HFFc6 (cell line): ENCODE measurements around the gene ARMC12. TPM values are rescaled to one million over a fixed set of nuclear protein-coding genes. Genes with fewer than 3 reads are reported as not detected.
"Not testable (repeated sequence)": the region's sequence is repeated elsewhere in the genome, so short reads cannot be mapped to it uniquely, and the experiment has no call there.

Experiments
- DNase-seq: peaks from one replicate; pipeline ENCODE4 v3.0.0-alpha.2; 2018
- H3K27ac Mint-ChIP-seq: 2 replicates; pipeline ENCODE4 v1.8.0; 2020; ENCODE audit warnings: mild to moderate bottlenecking, mixed read lengths
- H3K27me3 Mint-ChIP-seq: 2 replicates; pipeline ENCODE4 v1.8.0; 2021; ENCODE audit warnings: mild to moderate bottlenecking, moderate library complexity, mixed read lengths; ENCODE audit not compliant: insufficient read depth
- H3K36me3 Mint-ChIP-seq: 2 replicates; pipeline ENCODE4 v1.8.0; 2021; ENCODE audit warnings: low read depth, mixed read lengths
- H3K4me1 Mint-ChIP-seq: 2 replicates; pipeline ENCODE4 v1.8.0; 2020; ENCODE audit warnings: low read depth, mixed read lengths
- H3K4me3 Mint-ChIP-seq: 2 replicates; pipeline ENCODE4 v1.8.0; 2020; ENCODE audit warnings: mild to moderate bottlenecking, moderate library complexity, mixed read lengths
- H3K9me3 Mint-ChIP-seq: 2 replicates; pipeline ENCODE4 v1.8.0; 2020; ENCODE audit warnings: mild to moderate bottlenecking, mixed read lengths
- total RNA-seq, 6 experiments: library from RNA; stranded (reverse); fragmentation: NEBNext Ultra II Directional; extraction: Animal tissue kit (Norgen Biotek cat#: 25700); gene quantifications; 2 replicates in 1 of 6; 3 replicates in 5 of 6; pipeline ENCODE4 v1.2.3, GENCODE V29; 2021
- TF ChIP-seq, protein P1 (sequence below): fragments of 200-600 bp; sonication (generic); IDR thresholded peaks from 2 replicates; pipeline ENCODE4 v1.5.0; 2021; ENCODE audit warnings: antibody characterized with exemption, mild to moderate bottlenecking

Gene ARMC12
- total RNA-seq, 6 experiments from 2014 or later = 0.17 to 0.33 (median 0.27) TPM; not detected in 2

DNA sequence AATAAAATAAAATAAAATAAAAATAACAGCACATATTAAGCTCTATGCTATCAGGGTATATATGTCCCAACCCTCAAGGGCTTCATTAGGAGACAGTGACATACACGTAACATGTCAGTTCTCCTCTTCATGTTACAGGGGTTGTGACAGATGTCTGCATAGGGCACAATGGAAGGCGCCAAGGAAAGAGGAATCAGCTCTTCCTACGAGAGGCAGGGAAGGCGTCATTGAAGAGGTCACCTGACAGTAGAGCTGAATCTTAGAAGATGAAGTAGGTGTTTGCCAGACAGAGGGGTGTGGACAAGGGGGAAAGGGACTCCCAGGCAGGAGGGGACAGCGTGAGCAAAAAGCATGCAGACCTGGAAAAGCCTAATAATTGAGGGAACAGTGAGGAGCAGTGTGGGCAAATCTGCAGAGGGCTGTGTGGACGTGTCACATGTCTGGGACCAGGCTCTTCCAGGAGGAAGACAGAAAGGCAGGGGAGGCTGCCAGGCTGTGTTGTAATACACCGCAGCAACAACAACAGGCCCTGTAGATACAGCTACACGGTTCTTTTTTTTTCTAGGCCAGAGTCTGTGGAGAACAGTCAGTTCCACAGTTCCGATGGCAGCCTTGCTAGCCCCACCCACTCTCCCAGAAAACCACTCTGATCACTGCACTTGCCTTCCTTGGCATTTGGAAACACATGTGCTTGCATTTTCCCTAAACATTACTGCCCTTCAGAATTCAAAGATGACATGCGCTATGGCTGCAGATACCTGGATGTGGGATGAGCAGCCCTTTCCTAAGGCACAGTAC is 45.6 kb upstream of the ARMC12 start:
- Mint-ChIP-seq H3K4me3 (no peak overlapping the region), H3K4me1 (peaks cover 14% of the 10 kb centered on the region), H3K27me3 (peaks cover 5% of the 10 kb centered on the region; the same call in 1 of the 2 replicates), H3K27ac (no peak overlapping the region), H3K9me3 (peaks cover 10% of the 10 kb centered on the region), H3K36me3 (peaks cover 5% of the 10 kb centered on the region; the same call in 1 of the 2 replicates)
- TF ChIP-seq, protein P1, sequence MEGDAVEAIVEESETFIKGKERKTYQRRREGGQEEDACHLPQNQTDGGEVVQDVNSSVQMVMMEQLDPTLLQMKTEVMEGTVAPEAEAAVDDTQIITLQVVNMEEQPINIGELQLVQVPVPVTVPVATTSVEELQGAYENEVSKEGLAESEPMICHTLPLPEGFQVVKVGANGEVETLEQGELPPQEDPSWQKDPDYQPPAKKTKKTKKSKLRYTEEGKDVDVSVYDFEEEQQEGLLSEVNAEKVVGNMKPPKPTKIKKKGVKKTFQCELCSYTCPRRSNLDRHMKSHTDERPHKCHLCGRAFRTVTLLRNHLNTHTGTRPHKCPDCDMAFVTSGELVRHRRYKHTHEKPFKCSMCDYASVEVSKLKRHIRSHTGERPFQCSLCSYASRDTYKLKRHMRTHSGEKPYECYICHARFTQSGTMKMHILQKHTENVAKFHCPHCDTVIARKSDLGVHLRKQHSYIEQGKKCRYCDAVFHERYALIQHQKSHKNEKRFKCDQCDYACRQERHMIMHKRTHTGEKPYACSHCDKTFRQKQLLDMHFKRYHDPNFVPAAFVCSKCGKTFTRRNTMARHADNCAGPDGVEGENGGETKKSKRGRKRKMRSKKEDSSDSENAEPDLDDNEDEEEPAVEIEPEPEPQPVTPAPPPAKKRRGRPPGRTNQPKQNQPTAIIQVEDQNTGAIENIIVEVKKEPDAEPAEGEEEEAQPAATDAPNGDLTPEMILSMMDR = no peak
- no peak for DNase-seq

DNA sequence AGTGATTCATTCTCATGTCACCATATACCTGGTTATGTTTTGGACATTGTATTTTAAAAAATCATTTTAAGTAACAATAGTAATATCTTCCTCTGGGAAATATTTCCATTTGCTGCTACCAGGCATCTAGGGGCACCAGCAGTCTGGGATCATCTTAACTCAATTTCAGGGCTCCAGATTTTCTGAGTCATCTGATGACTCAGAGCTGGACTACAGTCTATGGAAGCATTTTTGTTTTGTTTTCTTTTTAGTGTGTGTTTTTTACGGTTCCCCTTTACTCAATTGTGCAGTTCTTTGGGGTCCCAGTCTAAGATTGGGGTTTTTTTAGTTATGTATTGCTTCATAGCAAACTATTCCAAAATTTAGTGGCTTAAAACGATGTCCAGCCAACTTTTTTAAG is 42.4 kb upstream of the ARMC12 start:
- H3K27ac Mint-ChIP-seq = no peak overlapping the region
- H3K36me3 Mint-ChIP-seq = peaks cover 5% of the 10 kb centered on the region; the same call in 1 of the 2 replicates
- peaks cover 10% of the 10 kb centered on the region for H3K9me3 Mint-ChIP-seq
- H3K4me1 Mint-ChIP-seq = no peaks in the 10 kb centered on the region
- peak; percentile 29 for DNase-seq
- no peak overlapping the region for H3K4me3 Mint-ChIP-seq
- peaks cover 6% of the 10 kb centered on the region; the same call in 1 of the 2 replicates for H3K27me3 Mint-ChIP-seq
- TF ChIP-seq, protein P1 = no peak

DNA sequence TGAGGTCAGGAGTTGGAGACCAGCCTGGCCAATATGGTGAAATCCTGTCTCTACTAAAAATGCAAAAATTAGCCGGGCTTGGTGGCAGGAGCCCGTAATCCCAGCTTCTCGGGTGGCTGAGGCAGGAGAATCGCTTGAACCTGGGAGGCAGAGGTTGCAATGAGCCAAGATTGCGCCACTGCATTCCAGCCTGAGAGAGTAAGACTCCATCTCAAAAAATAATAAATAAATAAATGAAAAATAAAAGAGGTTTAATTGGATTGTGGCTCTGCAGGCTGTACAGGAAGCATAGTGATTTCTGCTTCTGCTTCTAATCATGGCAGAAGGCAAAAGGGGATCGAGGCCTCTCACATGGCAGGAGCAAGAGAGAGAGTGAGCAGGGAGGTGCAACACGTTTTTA is 38.4 kb upstream of the ARMC12 start:
- not testable (repeated sequence) for H3K4me1 Mint-ChIP-seq, H3K4me3 Mint-ChIP-seq, H3K27ac Mint-ChIP-seq, H3K36me3 Mint-ChIP-seq, H3K27me3 Mint-ChIP-seq, DNase-seq
- peaks cover 10% of the 10 kb centered on the region for H3K9me3 Mint-ChIP-seq

DNA sequence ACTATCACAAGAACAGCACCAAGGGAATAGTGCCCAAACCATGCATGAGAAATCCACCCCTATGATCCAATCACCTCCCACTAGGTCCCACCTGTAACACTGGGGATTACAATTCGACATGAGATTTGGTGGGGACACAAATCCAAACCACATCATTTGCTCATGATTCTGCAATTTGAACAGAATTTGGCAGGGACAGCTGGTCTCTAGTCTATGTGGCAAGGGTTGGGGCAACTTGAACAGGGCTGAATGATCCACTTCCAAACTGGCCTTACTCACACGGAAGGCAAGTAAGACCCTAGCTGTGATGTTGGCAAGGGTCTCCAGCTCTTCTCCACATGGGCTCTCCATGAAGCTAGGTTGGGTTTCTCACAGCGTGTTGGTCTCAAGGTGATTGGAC is 38.0 kb upstream of the ARMC12 start:
- H3K27ac Mint-ChIP-seq = no peak overlapping the region
- H3K4me3 Mint-ChIP-seq = no peak overlapping the region
- H3K9me3 Mint-ChIP-seq = peaks cover 8% of the 10 kb centered on the region
- H3K4me1 Mint-ChIP-seq = no peaks in the 10 kb centered on the region
- no peak for DNase-seq
- TF ChIP-seq, protein P1 = no peak
- H3K27me3 Mint-ChIP-seq = peaks cover 4% of the 10 kb centered on the region
- H3K36me3 Mint-ChIP-seq = peaks cover 5% of the 10 kb centered on the region; the same call in 1 of the 2 replicates

DNA sequence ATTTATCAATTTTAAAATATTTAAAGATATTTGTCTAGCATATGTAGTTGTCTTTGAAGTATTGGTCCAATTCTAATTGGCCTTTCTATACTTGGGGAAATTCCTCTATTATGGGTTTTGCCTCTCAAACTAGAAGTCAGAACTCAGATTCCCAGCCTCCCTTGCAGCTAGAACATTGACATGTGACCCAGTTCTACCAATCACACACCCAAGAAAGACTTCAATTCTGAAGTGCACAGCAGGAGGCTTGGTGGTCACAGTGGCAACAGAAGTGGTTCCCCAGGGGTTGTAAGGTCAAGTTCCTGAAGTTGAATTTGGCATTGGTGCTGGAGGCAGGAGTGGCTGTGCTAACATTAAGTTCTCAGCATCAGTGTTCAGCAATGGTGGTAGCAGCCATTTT is 33.3 kb upstream of the ARMC12 start:
- Mint-ChIP-seq H3K4me3 (no peak overlapping the region), H3K9me3 (no peaks in the 10 kb centered on the region), H3K36me3 (no peaks in the 10 kb centered on the region), H3K27ac (no peak overlapping the region), H3K27me3 (peaks cover 2% of the 10 kb centered on the region), H3K4me1 (no peaks in the 10 kb centered on the region)
- DNase-seq = no peak
- TF ChIP-seq, protein P1 = no peak

DNA sequence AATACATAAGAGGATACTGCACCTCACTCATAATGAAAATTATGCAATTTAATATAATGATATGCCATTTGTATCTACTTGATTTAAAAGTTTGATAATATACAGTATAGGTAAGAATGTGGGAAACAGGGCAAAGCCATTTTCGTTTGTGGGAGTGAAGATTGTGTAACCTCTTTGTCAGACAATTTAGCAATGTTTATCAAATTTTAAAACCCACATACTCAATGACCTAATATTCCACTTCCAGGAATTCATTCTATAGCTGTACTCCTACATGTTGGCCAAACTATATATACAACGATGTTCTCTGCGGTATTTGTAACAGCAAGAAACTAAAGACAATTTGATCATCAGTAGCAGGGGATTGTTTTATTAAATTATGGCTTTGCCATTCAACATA is 30.4 kb upstream of the ARMC12 start:
- Mint-ChIP-seq H3K27ac (no peak overlapping the region), H3K4me3 (no peak overlapping the region), H3K4me1 (no peaks in the 10 kb centered on the region), H3K36me3 (no peaks in the 10 kb centered on the region), H3K27me3 (peaks cover 4% of the 10 kb centered on the region), H3K9me3 (no peaks in the 10 kb centered on the region)
- DNase-seq = no peak
- TF ChIP-seq, protein P1 = no peak
